ENCODE measurements around the gene FAF1. TPM values are rescaled to one million over a fixed set of nuclear protein-coding genes. Genes with fewer than 3 reads are reported as not detected.

Gene FAF1
- total RNA-seq, 2 experiments from 2014 or later = 43.5 to 44.0 TPM

- CTCF ChIA-PET = interaction anchor here (1.0 kb wide), 1 partner anchor 57 kb away, joined by 3 read pairs; no protein-coding TSS in a partner anchor
- no peaks in the 10 kb centered on the region for H3K4me1 ChIP-seq (ENCODE audit: insufficient read depth, low read length)
- Mint-ChIP-seq H3K4me3 (no peak overlapping the region), H3K27me3 (no peaks in the 10 kb centered on the region), H3K4me1 (ENCODE audit: low read depth) (no peaks in the 10 kb centered on the region), H3K36me3 (ENCODE audit: low read depth) (no peaks in the 10 kb centered on the region), H3K9me3 (no peaks in the 10 kb centered on the region), H3K27ac (no peak overlapping the region)
- no peak for TF ChIP-seq CTCF (IDR thresholded peaks at IDR 0.05)
- H3K27me3 ChIP-seq (ENCODE audit: control insufficient read depth in 1 of 2, insufficient read depth in 2 of 2, low read length in 2 of 2) = no peaks in the 10 kb centered on the region
- no peaks in the 10 kb centered on the region for H3K9me3 ChIP-seq (ENCODE audit: control insufficient read depth in 1 of 2, insufficient read depth in 1 of 2, low read length in 2 of 2)
- no peak overlapping the region for H3K27ac ChIP-seq (ENCODE audit: low read depth in 1 of 2, low read length in 2 of 2)
- H3K36me3 ChIP-seq (ENCODE audit: insufficient read depth, low read length) = no peaks in the 10 kb centered on the region
- intact Hi-C loops (cut with DNase I, micrococcal nuclease) = no loop called here
- ATAC-seq (ENCODE audit: poor library complexity) (no peak), DNase-seq (peak in 1 of 14 experiments; percentile 16)
- POLR2A ChIA-PET = no interaction called here
- no peak overlapping the region for H3K4me3 ChIP-seq (ENCODE audit: low read length)
Measured at GRCh38 chr1:50986653-50987052, 26.6 kb upstream of the FAF1 start.

- Histone ChIP-seq H3K27me3 (ENCODE audit: control insufficient read depth in 1 of 2, insufficient read depth in 2 of 2, low read length in 2 of 2) (no peaks in the 10 kb centered on the region), H3K27ac (ENCODE audit: low read depth in 1 of 2, low read length in 2 of 2) (no peak overlapping the region), H3K36me3 (ENCODE audit: insufficient read depth, low read length) (no peaks in the 10 kb centered on the region), H3K9me3 (ENCODE audit: control insufficient read depth in 1 of 2, insufficient read depth in 1 of 2, low read length in 2 of 2) (no peaks in the 10 kb centered on the region), H3K4me1 (ENCODE audit: insufficient read depth, low read length) (no peaks in the 10 kb centered on the region), H3K4me3 (ENCODE audit: low read length) (no peak overlapping the region)
- no peak for TF ChIP-seq CTCF (IDR thresholded peaks at IDR 0.05)
- H3K9me3 Mint-ChIP-seq = no peaks in the 10 kb centered on the region
- no peak overlapping the region for H3K4me3 Mint-ChIP-seq
- no peaks in the 10 kb centered on the region for H3K4me1 Mint-ChIP-seq (ENCODE audit: low read depth)
- ATAC-seq (ENCODE audit: poor library complexity) (no peak), DNase-seq (no peak)
- CTCF ChIA-PET = interaction anchor here (0.9 kb wide), 1 partner anchor 46 kb away, joined by 5 read pairs; no protein-coding TSS in a partner anchor
- H3K27ac Mint-ChIP-seq = no peak overlapping the region
- no peaks in the 10 kb centered on the region for H3K27me3 Mint-ChIP-seq
- no peaks in the 10 kb centered on the region for H3K36me3 Mint-ChIP-seq (ENCODE audit: low read depth)
- POLR2A ChIA-PET = interaction anchor here (1.5 kb wide), 1 partner anchor 15 kb away, joined by 4 read pairs; the partner anchor contains the start of gene CDKN2C
- intact Hi-C loops (cut with DNase I, micrococcal nuclease) = no loop called here
Measured at GRCh38 chr1:50985094-50985493, 25.0 kb upstream of the FAF1 start.

DNA sequence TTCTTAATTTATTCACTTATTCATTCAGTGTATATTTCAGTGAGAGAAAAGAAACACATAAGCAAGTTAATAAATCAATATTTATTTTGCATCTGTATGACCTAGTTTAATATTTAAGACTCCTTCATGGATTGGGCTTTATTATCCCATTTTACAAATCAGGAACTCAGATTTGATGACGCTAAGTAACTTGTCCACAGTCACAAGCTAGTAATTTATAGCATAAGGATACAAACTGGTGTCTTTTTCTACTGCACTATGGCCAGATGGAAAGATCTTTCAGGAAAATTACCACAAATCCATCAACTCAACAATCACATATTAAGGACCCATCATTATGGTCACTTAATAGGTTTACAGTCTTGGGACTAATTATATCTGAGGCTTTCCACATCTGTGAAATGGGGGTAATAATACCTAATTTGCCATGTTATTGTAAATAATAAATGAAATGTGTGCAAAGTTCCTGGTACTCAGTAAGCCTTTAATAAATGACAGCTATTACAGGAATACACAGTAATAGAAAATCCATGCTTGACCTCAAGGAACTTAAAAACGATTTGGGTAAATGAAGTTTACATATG, 23.2 kb upstream of the FAF1 start:
- Mint-ChIP-seq H3K27ac (no peak overlapping the region), H3K36me3 (ENCODE audit: low read depth) (peaks cover 4% of the 10 kb centered on the region), H3K9me3 (no peaks in the 10 kb centered on the region), H3K27me3 (peaks cover 8% of the 10 kb centered on the region), H3K4me1 (ENCODE audit: low read depth) (peaks cover 10% of the 10 kb centered on the region), H3K4me3 (no peak overlapping the region)
- no peak overlapping the region for H3K4me3 ChIP-seq (ENCODE audit: low read length)
- no peaks in the 10 kb centered on the region for H3K9me3 ChIP-seq (ENCODE audit: control insufficient read depth in 1 of 2, insufficient read depth in 1 of 2, low read length in 2 of 2)
- H3K27ac ChIP-seq (ENCODE audit: low read depth in 1 of 2, low read length in 2 of 2) = no peak overlapping the region
- POLR2A ChIA-PET = no interaction called here
- no peak for TF ChIP-seq CTCF (IDR thresholded peaks at IDR 0.05)
- H3K4me1 ChIP-seq (ENCODE audit: insufficient read depth, low read length) = peaks cover 7% of the 10 kb centered on the region
- intact Hi-C loops (cut with DNase I, micrococcal nuclease) = no loop called here
- CTCF ChIA-PET = no interaction called here
- no peak for DNase-seq
- H3K36me3 ChIP-seq (ENCODE audit: insufficient read depth, low read length) = no peaks in the 10 kb centered on the region
- ATAC-seq (ENCODE audit: poor library complexity) = no peak
- no peaks in the 10 kb centered on the region for H3K27me3 ChIP-seq (ENCODE audit: control insufficient read depth in 1 of 2, insufficient read depth in 2 of 2, low read length in 2 of 2)
